ENCODE measurements around the gene ARL6IP5. TPM values are rescaled to one million over a fixed set of nuclear protein-coding genes. Genes with fewer than 3 reads are reported as not detected.
A peak's percentile ranks its signal among the peaks of the same experiment; 100 is the strongest.

ARL6IP5 gene
- polyA plus RNA-seq, 3 donors, result 69.3 to 458 (median 430) TPM

DNA sequence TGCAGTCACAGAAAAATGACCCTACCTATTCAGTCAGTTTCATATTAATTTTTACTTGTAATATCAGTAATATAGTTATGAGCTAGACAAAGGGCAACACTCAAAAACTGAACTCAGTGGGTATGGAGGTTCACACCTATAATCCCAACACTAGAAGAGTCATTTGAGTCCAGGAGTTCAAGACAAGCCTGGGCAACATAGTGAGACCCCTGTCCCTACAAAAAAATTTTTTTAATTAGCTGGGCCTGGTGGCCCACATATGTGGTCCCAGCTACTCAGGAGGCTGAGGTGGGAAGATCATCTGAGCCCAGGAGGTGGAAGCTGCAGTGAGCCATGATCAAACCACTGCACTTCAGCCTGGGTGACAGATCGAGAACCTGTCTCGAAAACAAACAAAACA is 35.7 kb upstream of the ARL6IP5 start:
- H3K36me3 Mint-ChIP-seq, result peaks cover 27 to 38% of the 10 kb centered on the region in 2 donors
- intact Hi-C loops (cut with micrococcal nuclease), result no loop called here
- Histone ChIP-seq H3K27me3 (ENCODE audit: control insufficient read depth in 2 of 2, insufficient read depth in 2 of 2, low read length in 2 of 2) (no peaks in the 10 kb centered on the region), H3K4me3 (replicated peaks in 1 of 3; ENCODE audit: low read depth in 2 of 3, low read length in 3 of 3) (no peak overlapping the region), H3K27ac (ENCODE audit: low read depth in 1 of 2, low read length in 2 of 2) (peak overlapping the region in 1 of 2 donors; percentile 19), H3K9ac (ENCODE audit: insufficient read depth, low read length, poor library complexity, severe bottlenecking) (no peak overlapping the region), H3K36me3 (replicated peaks in 1 of 2; ENCODE audit: control insufficient read depth in 1 of 2, insufficient read depth in 2 of 2, low read length in 2 of 2) (peaks cover 46 to 61% of the 10 kb centered on the region in 2 donors), H3K4me1 (ENCODE audit: control insufficient read depth in 1 of 2, insufficient read depth in 2 of 2, low read length in 2 of 2) (peaks cover 15 to 31% of the 10 kb centered on the region in 2 donors), H3K4me2 (replicated peaks; ENCODE audit: extremely low read depth, low read length, poor library complexity, severe bottlenecking) (no peak overlapping the region), H2AFZ (ENCODE audit: insufficient read depth, low read depth, low read length, poor library complexity, severe bottlenecking) (no peak overlapping the region), H3K9me3 (replicated peaks in 1 of 2; ENCODE audit: control insufficient read depth in 1 of 2, insufficient read depth in 1 of 2, low read length in 2 of 2) (no peaks in the 10 kb centered on the region), H3K79me2 (ENCODE audit: insufficient read depth, low read length) (peaks cover 70% of the 10 kb centered on the region), H4K20me1 (ENCODE audit: insufficient read depth, low read length) (peaks cover 41% of the 10 kb centered on the region)
- H3K9me3 Mint-ChIP-seq, result peaks cover 0 to 2% (median 0%) of the 10 kb centered on the region in 7 donors
- H3K27me3 Mint-ChIP-seq (ENCODE audit: low read depth in 3 of 3), result peaks cover 0 to 2% (median 0%) of the 10 kb centered on the region in 3 donors
- peak overlapping the region in 5 of 7 donors; percentile 22 to 64 (median 43) for H3K27ac Mint-ChIP-seq
- no CpG with 5 or more reads among the region's 2 CpGs for WGBS (ENCODE audit: insufficient coverage)
- peaks cover 26% of the 10 kb centered on the region for H3K4me1 Mint-ChIP-seq
- no peak overlapping the region for H3K4me3 Mint-ChIP-seq
- no peak for DNase-seq
- TF ChIP-seq CTCF (IDR thresholded peaks at IDR 0.05), result no peak

GRCh38 chr3:69051756-69052471 is 32.8 kb upstream of the ARL6IP5 start, which contains the start of gene TMF1:
Gene TMF1 (minus strand): TSS chr3:69052333. CDS start chr3:69052086, 247 bp downstream.
- H3K4me2 ChIP-seq (replicated peaks; ENCODE audit: extremely low read depth, low read length, poor library complexity, severe bottlenecking), result peak within 1 kb of the TSS; percentile 78
- peak within 1 kb of the TSS; percentile 89 for H2AFZ ChIP-seq (ENCODE audit: insufficient read depth, low read depth, low read length, poor library complexity, severe bottlenecking)
- peaks cover 52% of the 10 kb centered on the region for H3K79me2 ChIP-seq (ENCODE audit: insufficient read depth, low read length)
- no peaks in the 10 kb centered on the region for H3K27me3 ChIP-seq (ENCODE audit: control insufficient read depth in 2 of 2, insufficient read depth in 2 of 2, low read length in 2 of 2)
- H3K9ac ChIP-seq (ENCODE audit: insufficient read depth, low read length, poor library complexity, severe bottlenecking), result peak within 1 kb of the TSS; percentile 92
- peak within 1 kb of the TSS; percentile 96 to 99 (median 99) for H3K27ac Mint-ChIP-seq
- no peaks in the 10 kb centered on the region for H3K9me3 ChIP-seq (replicated peaks in 1 of 2; ENCODE audit: control insufficient read depth in 1 of 2, insufficient read depth in 1 of 2, low read length in 2 of 2)
- H3K9me3 Mint-ChIP-seq, result peaks cover 0 to 2% (median 0%) of the 10 kb centered on the region in 7 donors
- peaks cover 0 to 2% (median 0%) of the 10 kb centered on the region in 3 donors for H3K27me3 Mint-ChIP-seq (ENCODE audit: low read depth in 3 of 3)
- peaks cover 26% of the 10 kb centered on the region for H3K4me1 Mint-ChIP-seq
- WGBS (ENCODE audit: insufficient coverage), result 0% methylated on average over 45 of the region's 45 CpGs
- peak within 1 kb of the TSS; percentile 95 to 97 for H3K4me3 Mint-ChIP-seq
- H3K4me3 ChIP-seq (replicated peaks in 1 of 3; ENCODE audit: low read depth in 2 of 3, low read length in 3 of 3), result peak within 1 kb of the TSS; percentile 86 to 96 (median 91)
- peaks cover 36 to 47% of the 10 kb centered on the region in 2 donors for H3K36me3 Mint-ChIP-seq
- H4K20me1 ChIP-seq (ENCODE audit: insufficient read depth, low read length), result peaks cover 32% of the 10 kb centered on the region
- peaks cover 15 to 31% of the 10 kb centered on the region in 2 donors for H3K4me1 ChIP-seq (ENCODE audit: control insufficient read depth in 1 of 2, insufficient read depth in 2 of 2, low read length in 2 of 2)
- no peak for TF ChIP-seq CTCF (IDR thresholded peaks at IDR 0.05)
- H3K36me3 ChIP-seq (replicated peaks in 1 of 2; ENCODE audit: control insufficient read depth in 1 of 2, insufficient read depth in 2 of 2, low read length in 2 of 2), result peaks cover 48 to 64% of the 10 kb centered on the region in 2 donors
- intact Hi-C loops (cut with micrococcal nuclease), result loop anchor here (2.0 to 5.0 kb wide), 2 partner anchors 29 to 35 kb away; partner anchors contain the start of gene UBA3 (in 1 of the 2)
- peak; percentile 98 to 100 (median 99) for DNase-seq
- peak within 1 kb of the TSS; percentile 86 to 95 for H3K27ac ChIP-seq (ENCODE audit: low read depth in 1 of 2, low read length in 2 of 2)
